Sigmoid colon (tissue), 4 donors: Measurements from ENCODE around the gene GRIK4.

Experiments used
- EP300 ChIP-seq, 4 donors: sonication (generic); formaldehyde crosslinking; IDR thresholded peaks; one replicate each; pipeline ENCODE4 v1.6.1; 2017; ENCODE audit warnings: antibody characterized with exemption in 4 of 4
- POLR2A ChIP-seq, 2 donors: fragments of 450-650 bp; IDR thresholded peaks; one replicate each; pipeline ENCODE4 v1.6.1; 2016; ENCODE audit warnings: antibody characterized with exemption in 2 of 2, mild to moderate bottlenecking in 2 of 2, moderate library complexity in 2 of 2
- POLR2AphosphoS5 ChIP-seq, 4 donors: sonication (generic); formaldehyde crosslinking; IDR thresholded peaks; one replicate each; pipeline ENCODE4 v1.6.1; 2017; ENCODE audit warnings: antibody characterized with exemption in 4 of 4
- TF ChIP-seq, protein P1 (sequence below), 4 experiments: fragments of 450-650 bp in 3 of 4; fragments of 200-600 bp in 1 of 4; IDR thresholded peaks; one replicate each; pipeline ENCODE4 v1.5.1; 2016 to 2019; ENCODE audit warnings: antibody characterized with exemption in 4 of 4, mild to moderate bottlenecking in 3 of 4, moderate library complexity in 2 of 4

DNA sequence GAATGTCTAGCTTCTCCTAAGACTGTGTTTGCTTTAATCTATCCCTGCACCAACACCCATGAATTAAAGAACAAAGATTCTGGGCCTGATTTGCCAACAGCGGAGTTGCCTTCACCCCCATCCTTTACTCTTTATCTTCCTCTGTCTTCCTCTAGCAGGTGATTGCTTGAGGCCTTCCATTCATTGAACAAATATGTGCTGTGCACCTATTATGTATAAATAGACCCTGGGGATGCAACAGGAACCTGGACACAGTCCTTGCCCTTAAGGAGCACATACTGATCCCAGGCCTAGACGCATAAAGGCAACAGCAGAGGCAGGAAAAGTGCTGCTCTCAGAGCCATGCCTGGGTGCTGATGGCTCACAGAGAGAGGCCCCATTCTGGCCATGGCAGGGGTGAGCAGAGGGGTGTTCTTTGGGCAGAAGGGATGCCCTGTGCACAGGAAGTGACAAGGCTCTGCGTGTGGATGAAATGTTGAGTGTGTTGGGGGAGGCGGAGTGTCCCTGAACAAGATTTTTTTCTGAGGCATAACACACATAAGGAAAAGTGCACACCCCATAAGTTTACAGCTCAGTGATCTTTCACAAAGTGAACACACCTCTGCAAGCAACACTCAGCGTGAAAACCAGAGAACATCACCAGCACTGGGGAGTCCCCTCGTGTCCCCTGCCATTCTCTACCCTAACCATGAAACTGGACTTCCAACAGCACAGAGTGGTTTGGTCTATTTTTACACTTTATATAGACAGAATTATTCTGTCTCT is 145.9 kb downstream of the GRIK4 start:
- TF ChIP-seq, protein P1, sequence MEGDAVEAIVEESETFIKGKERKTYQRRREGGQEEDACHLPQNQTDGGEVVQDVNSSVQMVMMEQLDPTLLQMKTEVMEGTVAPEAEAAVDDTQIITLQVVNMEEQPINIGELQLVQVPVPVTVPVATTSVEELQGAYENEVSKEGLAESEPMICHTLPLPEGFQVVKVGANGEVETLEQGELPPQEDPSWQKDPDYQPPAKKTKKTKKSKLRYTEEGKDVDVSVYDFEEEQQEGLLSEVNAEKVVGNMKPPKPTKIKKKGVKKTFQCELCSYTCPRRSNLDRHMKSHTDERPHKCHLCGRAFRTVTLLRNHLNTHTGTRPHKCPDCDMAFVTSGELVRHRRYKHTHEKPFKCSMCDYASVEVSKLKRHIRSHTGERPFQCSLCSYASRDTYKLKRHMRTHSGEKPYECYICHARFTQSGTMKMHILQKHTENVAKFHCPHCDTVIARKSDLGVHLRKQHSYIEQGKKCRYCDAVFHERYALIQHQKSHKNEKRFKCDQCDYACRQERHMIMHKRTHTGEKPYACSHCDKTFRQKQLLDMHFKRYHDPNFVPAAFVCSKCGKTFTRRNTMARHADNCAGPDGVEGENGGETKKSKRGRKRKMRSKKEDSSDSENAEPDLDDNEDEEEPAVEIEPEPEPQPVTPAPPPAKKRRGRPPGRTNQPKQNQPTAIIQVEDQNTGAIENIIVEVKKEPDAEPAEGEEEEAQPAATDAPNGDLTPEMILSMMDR (IDR thresholded peaks at IDR 0.05): no peak
- no peak for TF ChIP-seq POLR2A (IDR thresholded peaks at IDR 0.05)
- no peak for TF ChIP-seq EP300 (IDR thresholded peaks at IDR 0.05)
- no peak for TF ChIP-seq POLR2AphosphoS5 (IDR thresholded peaks at IDR 0.05)
